IMR-90 (cell line): ENCODE measurements around the gene MLF2. TPM values are rescaled to one million over a fixed set of nuclear protein-coding genes. Genes with fewer than 3 reads are reported as not detected.

Experiments used
- ATAC-seq: fragments of 200-7000 bp; cut with Tn5 transposase; 2 replicates; pipeline ENCODE4 v1.9.1; 2020; ENCODE audit warnings: low read depth, mild to moderate bottlenecking, moderate library complexity
- BruUV-seq: library from RNA; stranded (reverse); fragments of 400-500 nt; replicated peaks from 2 replicates; lab custom pipeline; 2021; lab: Mats Ljungman, UMichigan
- CTCF ChIA-PET: fragments of 300-600 bp; formaldehyde crosslinking; extraction: SDS; loops from one replicate; lab custom pipeline; 2021; ENCODE audit warnings: antibody characterized with exemption; lab: Yijun Ruan, JAX
- POLR2A ChIA-PET: fragments of 300-600 bp; sonication (Branson Sonifier 250); formaldehyde crosslinking; loops from one replicate; lab custom pipeline; 2022; ENCODE audit warnings: antibody characterized with exemption; ENCODE audit not compliant: unreplicated experiment; lab: Charles Lee
- DNase-seq: peaks from one replicate; pipeline ENCODE4 v3.0.0; 2013
- H2AFZ ChIP-seq: replicated peaks from 2 replicates; pipeline ENCODE3; 2013; ENCODE audit warnings: low read length, mild to moderate bottlenecking; ENCODE audit not compliant: poor library complexity
- H2AK5ac ChIP-seq: 2 replicates; pipeline ENCODE4 v1.6.1; 2013; ENCODE audit warnings: low read depth, low read length, inconsistent platforms
- H2AK9ac ChIP-seq: replicated peaks from 2 replicates; pipeline ENCODE3; 2013; ENCODE audit warnings: mild to moderate bottlenecking, low read depth, low read length, moderate library complexity; ENCODE audit not compliant: poor library complexity
- H2BK120ac ChIP-seq: 2 replicates; pipeline ENCODE4 v1.6.1; 2013; ENCODE audit warnings: low read depth, low read length, inconsistent platforms
- H2BK15ac ChIP-seq: 3 replicates; pipeline ENCODE4 v1.6.1; 2013; ENCODE audit warnings: low read depth, low read length, inconsistent platforms
- H2BK20ac ChIP-seq: 2 replicates; pipeline ENCODE4 v1.6.1; 2013; ENCODE audit warnings: low read depth, mild to moderate bottlenecking, inconsistent platforms, low read length, moderate library complexity
- H2BK5ac ChIP-seq: 2 replicates; pipeline ENCODE4 v1.6.1; 2013; ENCODE audit warnings: mild to moderate bottlenecking, low read depth, low read length, inconsistent platforms; ENCODE audit not compliant: poor library complexity, severe bottlenecking
- H3K14ac ChIP-seq: replicated peaks from 2 replicates; pipeline ENCODE4 v1.6.1; 2013; ENCODE audit warnings: low read depth, low read length, inconsistent platforms
- H3K18ac ChIP-seq: 2 replicates; pipeline ENCODE4 v1.6.1; 2013; ENCODE audit warnings: low read depth, low read length, control low read depth
- H3K23ac ChIP-seq: 2 replicates; pipeline ENCODE4 v1.6.1; 2013; ENCODE audit warnings: low read depth, low read length, inconsistent platforms
- H3K27ac ChIP-seq: 2 replicates; pipeline ENCODE4 v1.5.1; 2013; ENCODE audit warnings: mild to moderate bottlenecking, control low read depth, low read length; ENCODE audit not compliant: insufficient read depth
- H3K27me3 ChIP-seq: 2 replicates; pipeline ENCODE4 v1.6.1; 2013; ENCODE audit warnings: low read length; ENCODE audit not compliant: control insufficient read depth, insufficient read depth
- H3K36me3 ChIP-seq: 2 replicates; pipeline ENCODE4 v1.6.1; 2013; ENCODE audit warnings: low read length, mixed read lengths; ENCODE audit not compliant: control insufficient read depth, insufficient read depth
- H3K4ac ChIP-seq: 2 replicates; pipeline ENCODE4 v1.6.1; 2013; ENCODE audit warnings: low read depth, low read length, inconsistent platforms
- H3K4me1 ChIP-seq: 2 replicates; pipeline ENCODE4 v1.6.1; 2013; ENCODE audit warnings: low read length, mixed read lengths; ENCODE audit not compliant: control insufficient read depth, insufficient read depth
- H3K4me2 ChIP-seq: 2 replicates; pipeline ENCODE4 v1.6.1; 2013; ENCODE audit warnings: low read depth, mild to moderate bottlenecking, control low read depth, low read length, moderate library complexity
- H3K4me3 ChIP-seq: 2 replicates; pipeline ENCODE4 v1.5.1; 2013; ENCODE audit warnings: low read depth, mild to moderate bottlenecking, control low read depth, low read length, moderate library complexity; ENCODE audit not compliant: insufficient read depth
- H3K56ac ChIP-seq: 2 replicates; pipeline ENCODE4 v1.6.1; 2013; ENCODE audit warnings: low read length, inconsistent platforms; ENCODE audit not compliant: insufficient read depth; ENCODE audit errors: extremely low read depth
- H3K79me1 ChIP-seq, 2 experiments: 2 replicates each; pipeline ENCODE4 v1.6.1; 2013; ENCODE audit warnings: low read length in 2 of 2, inconsistent platforms in 1 of 2, low read depth in 1 of 2
- H3K9ac ChIP-seq: 2 replicates; pipeline ENCODE4 v1.6.1; 2013; ENCODE audit warnings: low read depth, low read length, control low read depth
- H3K9me1 ChIP-seq: 2 replicates; pipeline ENCODE4 v1.6.1; 2013; ENCODE audit warnings: low read length, inconsistent platforms; ENCODE audit not compliant: insufficient read depth
- H3K9me3 ChIP-seq: 2 replicates; pipeline ENCODE4 v1.6.1; 2013; ENCODE audit warnings: low read length; ENCODE audit not compliant: control insufficient read depth, insufficient read depth
- H4K20me1 ChIP-seq: 2 replicates; pipeline ENCODE4 v1.6.1; 2013; ENCODE audit warnings: low read length, inconsistent platforms; ENCODE audit not compliant: insufficient read depth
- H4K5ac ChIP-seq: 2 replicates; pipeline ENCODE4 v1.6.1; 2013; ENCODE audit warnings: mild to moderate bottlenecking, low read depth, low read length, control low read depth
- H4K8ac ChIP-seq, 2 experiments: 2 replicates each; pipeline ENCODE4 v1.6.1; 2013; ENCODE audit warnings: low read depth in 2 of 2, low read length in 2 of 2, control low read depth in 1 of 2, inconsistent platforms in 1 of 2
- H4K91ac ChIP-seq: 2 replicates; pipeline ENCODE4 v1.6.1; 2013; ENCODE audit warnings: low read depth, low read length, inconsistent platforms; ENCODE audit not compliant: insufficient read depth
- RCOR1 ChIP-seq: IDR thresholded peaks from 2 replicates; pipeline ENCODE4 v1.6.1; 2012; ENCODE audit warnings: mild to moderate bottlenecking, low read length, improper control_type of control experiment; ENCODE audit not compliant: insufficient replicate concordance
- SMC3 ChIP-seq: fragments of 150-350 bp; IDR thresholded peaks from 2 replicates; pipeline ENCODE4 v1.6.1; 2016; ENCODE audit warnings: low read depth, mild to moderate bottlenecking, antibody characterized with exemption, low read length, moderate library complexity
- WGBS, 2 experiments: methylation state at CpG; one replicate each; pipeline versions ENCODE4 v1.1.5 to v1.1.7; 2013; ENCODE audit warnings: missing lambda C conversion rate in 2 of 2; ENCODE audit not compliant: insufficient read length in 1 of 2; ENCODE audit errors: extremely low coverage in 2 of 2; 5-methylcytosine and 5-hydroxymethylcytosine counted together
- dilution Hi-C: fragments of 300-500 bp; cut with HindIII; formaldehyde crosslinking; loops from one replicate; pipeline ENCODE4 v1.14.3; 2018; ENCODE audit warnings: low sequenced_read_pairs; ENCODE audit not compliant: unreplicated experiment
- in situ Hi-C: fragments of 300-500 bp; cut with MboI; formaldehyde crosslinking; loops from 3 replicates; pipeline ENCODE4 v1.14.3; 2019; ENCODE audit warnings: low sequenced_read_pairs, inconsistent platforms, mixed read lengths
- intact Hi-C: fragments of 100-400 bp; cut with micrococcal nuclease; formaldehyde crosslinking; loops from 2 replicates; pipeline ENCODE4 v1.10.0; 2022
- polyA plus RNA-seq, 3 experiments: library from polyadenylated mRNA; depleted of rRNA; stranded (reverse); fragments of >200 nt; gene quantifications; 2 replicates each; pipeline ENCODE4 v1.2.3, GENCODE V29; 2012; ENCODE audit warnings: low replicate concordance in 1 of 3
- total RNA-seq: library from RNA; depleted of rRNA; stranded (reverse); fragments of >200 nt; gene quantifications from 2 replicates; pipeline ENCODE4 v1.2.3, GENCODE V29; 2012
- TF ChIP-seq, protein P1 (sequence below): conservative IDR thresholded peaks from 2 replicates; pipeline ENCODE4 v1.5.1; 2012; ENCODE audit warnings: mild to moderate bottlenecking, low read depth, low read length, improper control_type of control experiment

Gene MLF2
- total and polyA plus RNA-seq, 2 of the 4 experiments (the other 2 are of a cell fraction), result 236 to 403 TPM

DNA sequence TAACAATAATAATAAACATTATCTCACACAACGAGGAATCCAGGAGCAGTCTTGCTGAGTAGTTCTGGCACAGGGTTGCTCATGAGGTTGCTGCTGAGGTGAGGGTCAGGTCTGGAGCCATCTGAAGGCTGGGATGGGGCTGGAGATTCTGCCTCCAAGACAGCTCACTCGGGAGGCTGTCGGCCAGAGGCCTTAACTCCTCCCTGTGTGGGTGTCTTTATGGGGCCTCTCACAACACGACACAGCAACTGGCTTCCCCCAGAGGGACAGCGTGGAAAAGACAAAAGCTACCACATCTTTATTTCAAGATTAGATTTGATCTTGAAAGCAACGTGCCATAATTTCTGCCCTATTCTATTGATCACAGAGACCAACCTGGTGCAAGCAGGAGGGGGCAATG lies 29.2 kb upstream of the MLF2 start:
- Histone ChIP-seq H2BK5ac (no peak overlapping the region), H3K4me3 (no peak overlapping the region), H3K36me3 (no peaks in the 10 kb centered on the region), H4K8ac (no peak overlapping the region), H3K4me1 (peaks cover 4% of the 10 kb centered on the region; the same call in 1 of the 2 replicates), H3K27ac (no peak overlapping the region), H3K14ac (no peak overlapping the region; the same call in 1 of the 2 replicates), H3K23ac (no peak overlapping the region), H4K91ac (no peak overlapping the region), H2AK9ac (peak overlapping the region; percentile 55), H3K18ac (no peak overlapping the region), H3K4ac (no peak overlapping the region), H2AK5ac (no peak overlapping the region), H2BK20ac (no peak overlapping the region), H4K5ac (no peak overlapping the region), H2BK15ac (no peak overlapping the region), H3K9ac (no peak overlapping the region), H3K56ac (no peak overlapping the region), H2BK120ac (no peak overlapping the region), H3K9me1 (no peaks in the 10 kb centered on the region), H3K27me3 (no peaks in the 10 kb centered on the region), H2AFZ (peak overlapping the region; percentile 73), H4K20me1 (no peaks in the 10 kb centered on the region), H3K4me2 (no peak overlapping the region), H3K79me1 (no peaks in the 10 kb centered on the region), H3K9me3 (no peaks in the 10 kb centered on the region)
- no peak for DNase-seq
- dilution Hi-C loops (no loop called here), intact Hi-C loops (no loop called here), in situ Hi-C loops (no loop called here)
- no CpG with 5 or more reads among the region's 6 CpGs for WGBS, 2 experiments
- CTCF ChIA-PET, result interaction anchor here (0.7 kb wide), 1 partner anchor 29 kb away, joined by 3 read pairs; no protein-coding TSS in a partner anchor
- TF ChIP-seq SMC3 (no peak), RCOR1 (no peak)
- TF ChIP-seq, protein P1, sequence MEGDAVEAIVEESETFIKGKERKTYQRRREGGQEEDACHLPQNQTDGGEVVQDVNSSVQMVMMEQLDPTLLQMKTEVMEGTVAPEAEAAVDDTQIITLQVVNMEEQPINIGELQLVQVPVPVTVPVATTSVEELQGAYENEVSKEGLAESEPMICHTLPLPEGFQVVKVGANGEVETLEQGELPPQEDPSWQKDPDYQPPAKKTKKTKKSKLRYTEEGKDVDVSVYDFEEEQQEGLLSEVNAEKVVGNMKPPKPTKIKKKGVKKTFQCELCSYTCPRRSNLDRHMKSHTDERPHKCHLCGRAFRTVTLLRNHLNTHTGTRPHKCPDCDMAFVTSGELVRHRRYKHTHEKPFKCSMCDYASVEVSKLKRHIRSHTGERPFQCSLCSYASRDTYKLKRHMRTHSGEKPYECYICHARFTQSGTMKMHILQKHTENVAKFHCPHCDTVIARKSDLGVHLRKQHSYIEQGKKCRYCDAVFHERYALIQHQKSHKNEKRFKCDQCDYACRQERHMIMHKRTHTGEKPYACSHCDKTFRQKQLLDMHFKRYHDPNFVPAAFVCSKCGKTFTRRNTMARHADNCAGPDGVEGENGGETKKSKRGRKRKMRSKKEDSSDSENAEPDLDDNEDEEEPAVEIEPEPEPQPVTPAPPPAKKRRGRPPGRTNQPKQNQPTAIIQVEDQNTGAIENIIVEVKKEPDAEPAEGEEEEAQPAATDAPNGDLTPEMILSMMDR, result no peak
- ATAC-seq, result no peak
- POLR2A ChIA-PET, result no interaction called here
- no TSS peak for BruUV-seq
